H1 (cell line): Measurements from ENCODE around the gene NDUFB10.

ENCODE experiments used
- CTCF ChIP-seq, 3 experiments: IDR thresholded peaks; 1 replicate in 2 of 3; 2 replicates in 1 of 3; pipeline versions ENCODE4 v1.5.1 to v1.6.1; 2011; ENCODE audit warnings: low read length in 3 of 3, mild to moderate bottlenecking in 3 of 3, inconsistent platforms in 2 of 3, low read depth in 1 of 3, moderate library complexity in 1 of 3; ENCODE audit not compliant: insufficient read depth in 1 of 3; ENCODE audit errors: control extremely low read depth in 1 of 3
- EZH2 ChIP-seq: fragments of 200-600 bp; sonication (generic); IDR thresholded peaks from 2 replicates; pipeline ENCODE4 v1.7.1; 2012; ENCODE audit warnings: low read depth, mild to moderate bottlenecking, moderate library complexity, low read length, inconsistent platforms; ENCODE audit not compliant: severe bottlenecking
- JUND ChIP-seq: IDR thresholded peaks from 2 replicates; pipeline ENCODE4 v1.6.1; 2011; ENCODE audit warnings: mild to moderate bottlenecking, improper control_type of control experiment, low read length
- PHF8 ChIP-seq: fragments of 200-600 bp; sonication (generic); conservative IDR thresholded peaks from 2 replicates; pipeline ENCODE4 v1.7.1; 2012; ENCODE audit warnings: low read depth, mild to moderate bottlenecking, inconsistent platforms, low read length, moderate library complexity
- POLR2AphosphoS5 ChIP-seq: IDR thresholded peaks from 2 replicates; pipeline ENCODE4 v1.6.1; 2011; ENCODE audit warnings: low read depth, low read length
- RAD21 ChIP-seq, 2 experiments: IDR thresholded peaks in 1 of 2; conservative IDR thresholded peaks in 1 of 2; 2 replicates each; pipeline ENCODE4 v1.6.1; 2011; ENCODE audit warnings: low read depth in 2 of 2, low read length in 2 of 2, improper control_type of control experiment in 1 of 2, inconsistent platforms in 1 of 2, mild to moderate bottlenecking in 1 of 2, moderate library complexity in 1 of 2

GRCh38 chr16:1973461-1974156 is 14.3 kb downstream of the NDUFB10 start:
- TF ChIP-seq POLR2AphosphoS5 (no peak), JUND (no peak), EZH2 (no peak), PHF8 (no peak), RAD21 (IDR thresholded peaks at IDR 0.05 in 1 of 2, conservative IDR thresholded peaks at IDR 0.05 in 1 of 2; ENCODE audit: low read depth in 2 of 2, low read length in 2 of 2) (no peak), CTCF (IDR thresholded peaks at IDR 0.05; ENCODE audit: control extremely low read depth in 1 of 3, insufficient read depth in 1 of 3, low read depth in 1 of 3, low read length in 3 of 3) (no peak)
